GM18868 (cell line): ENCODE results near the gene PTPRN2.

Experiments
- ATAC-seq: cut with Tn5 transposase; IDR thresholded peaks from one replicate; pipeline ENCODE4 v1.9.1; 2021; ENCODE audit warnings: mild to moderate bottlenecking, moderate library complexity; ENCODE audit not compliant: unreplicated experiment

PTPRN2 gene

GRCh38 chr7:157821959-157822687 lies 765.5 kb downstream of the PTPRN2 start:
- no peak for ATAC-seq

GRCh38 chr7:157820796-157821195 lies 766.8 kb downstream of the PTPRN2 start:
- no peak for ATAC-seq

- no peak for ATAC-seq
These were observed 768.2 kb downstream of the PTPRN2 start for GRCh38 chr7:157819455-157819807.

- no peak for ATAC-seq
These were observed 768.7 kb downstream of the PTPRN2 start for GRCh38 chr7:157818701-157819454.

GRCh38 chr7:157817944-157818700 lies 769.5 kb downstream of the PTPRN2 start:
- no peak for ATAC-seq

- no peak for ATAC-seq
These were observed 770.2 kb downstream of the PTPRN2 start for GRCh38 chr7:157817433-157817832.

GRCh38 chr7:157816526-157817250 lies 770.9 kb downstream of the PTPRN2 start:
- ATAC-seq: no peak

GRCh38 chr7:157816086-157816485 lies 771.5 kb downstream of the PTPRN2 start:
- ATAC-seq: no peak

- no peak for ATAC-seq
These were observed 772.0 kb downstream of the PTPRN2 start for GRCh38 chr7:157815706-157816022.

GRCh38 chr7:157814931-157815705 lies 772.5 kb downstream of the PTPRN2 start:
- no peak for ATAC-seq

- no peak for ATAC-seq
These were observed 773.6 kb downstream of the PTPRN2 start for GRCh38 chr7:157813741-157814661.

GRCh38 chr7:157813053-157813452 lies 774.6 kb downstream of the PTPRN2 start:
- ATAC-seq: no peak

- ATAC-seq: no peak
These were observed 775.7 kb downstream of the PTPRN2 start for GRCh38 chr7:157811946-157812345.

- ATAC-seq: no peak
These were observed 777.5 kb downstream of the PTPRN2 start for GRCh38 chr7:157809863-157810851.

GRCh38 chr7:157809154-157809862 lies 778.3 kb downstream of the PTPRN2 start:
- no peak for ATAC-seq

GRCh38 chr7:157808042-157808441 lies 779.6 kb downstream of the PTPRN2 start:
- no peak for ATAC-seq

GRCh38 chr7:157807510-157807909 lies 780.1 kb downstream of the PTPRN2 start:
- no peak for ATAC-seq

- ATAC-seq: no peak
These were observed 780.9 kb downstream of the PTPRN2 start for GRCh38 chr7:157806711-157807110.
